ENCODE measurements around the gene LRRC72.

DNA sequence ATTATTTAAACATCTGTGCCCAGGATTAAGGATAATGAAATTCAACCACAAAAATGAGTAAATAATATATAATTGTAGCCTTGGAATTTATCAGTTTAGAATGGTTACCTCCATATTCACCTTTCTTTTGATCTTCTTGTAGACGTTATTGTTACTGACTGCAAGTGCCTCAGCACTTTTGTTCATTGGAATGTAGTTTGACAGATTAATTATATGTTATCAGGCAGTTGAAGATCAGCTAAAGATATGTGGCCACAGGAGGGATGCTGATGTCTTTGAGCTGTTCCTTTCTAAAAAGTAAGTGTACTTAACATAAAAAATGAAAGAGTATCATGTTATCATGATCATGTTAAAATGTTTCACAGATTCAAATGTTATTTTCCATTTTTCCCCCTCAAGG, 5.6 kb downstream of the LRRC72 start:
- TF ChIP-seq, protein P1, sequence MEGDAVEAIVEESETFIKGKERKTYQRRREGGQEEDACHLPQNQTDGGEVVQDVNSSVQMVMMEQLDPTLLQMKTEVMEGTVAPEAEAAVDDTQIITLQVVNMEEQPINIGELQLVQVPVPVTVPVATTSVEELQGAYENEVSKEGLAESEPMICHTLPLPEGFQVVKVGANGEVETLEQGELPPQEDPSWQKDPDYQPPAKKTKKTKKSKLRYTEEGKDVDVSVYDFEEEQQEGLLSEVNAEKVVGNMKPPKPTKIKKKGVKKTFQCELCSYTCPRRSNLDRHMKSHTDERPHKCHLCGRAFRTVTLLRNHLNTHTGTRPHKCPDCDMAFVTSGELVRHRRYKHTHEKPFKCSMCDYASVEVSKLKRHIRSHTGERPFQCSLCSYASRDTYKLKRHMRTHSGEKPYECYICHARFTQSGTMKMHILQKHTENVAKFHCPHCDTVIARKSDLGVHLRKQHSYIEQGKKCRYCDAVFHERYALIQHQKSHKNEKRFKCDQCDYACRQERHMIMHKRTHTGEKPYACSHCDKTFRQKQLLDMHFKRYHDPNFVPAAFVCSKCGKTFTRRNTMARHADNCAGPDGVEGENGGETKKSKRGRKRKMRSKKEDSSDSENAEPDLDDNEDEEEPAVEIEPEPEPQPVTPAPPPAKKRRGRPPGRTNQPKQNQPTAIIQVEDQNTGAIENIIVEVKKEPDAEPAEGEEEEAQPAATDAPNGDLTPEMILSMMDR (IDR thresholded peaks at IDR 0.05): no peak
- no peak for TF ChIP-seq POLR2A (IDR thresholded peaks at IDR 0.05)
